ENCODE measurements around the gene ST6GALNAC3.

DNA sequence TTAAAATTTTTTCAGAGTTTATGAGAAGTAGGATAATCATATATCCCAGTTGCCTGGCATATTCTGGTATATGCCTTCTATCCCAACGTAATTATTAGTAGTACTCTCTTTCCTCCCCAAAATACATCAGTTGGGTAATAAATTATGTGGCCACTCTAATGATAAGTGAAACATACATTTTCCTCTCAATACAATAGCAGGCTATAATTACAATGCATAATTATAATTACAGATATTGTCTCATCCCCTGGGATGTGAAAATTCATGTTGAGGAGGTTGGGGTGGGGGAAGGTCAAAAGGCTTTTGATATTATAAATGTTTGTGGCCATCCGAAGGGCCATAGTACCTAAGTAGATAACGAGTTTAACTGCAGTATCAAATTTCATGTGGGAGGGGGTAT lies 277.1 kb downstream of the ST6GALNAC3 start:
- TF ChIP-seq, protein P1, sequence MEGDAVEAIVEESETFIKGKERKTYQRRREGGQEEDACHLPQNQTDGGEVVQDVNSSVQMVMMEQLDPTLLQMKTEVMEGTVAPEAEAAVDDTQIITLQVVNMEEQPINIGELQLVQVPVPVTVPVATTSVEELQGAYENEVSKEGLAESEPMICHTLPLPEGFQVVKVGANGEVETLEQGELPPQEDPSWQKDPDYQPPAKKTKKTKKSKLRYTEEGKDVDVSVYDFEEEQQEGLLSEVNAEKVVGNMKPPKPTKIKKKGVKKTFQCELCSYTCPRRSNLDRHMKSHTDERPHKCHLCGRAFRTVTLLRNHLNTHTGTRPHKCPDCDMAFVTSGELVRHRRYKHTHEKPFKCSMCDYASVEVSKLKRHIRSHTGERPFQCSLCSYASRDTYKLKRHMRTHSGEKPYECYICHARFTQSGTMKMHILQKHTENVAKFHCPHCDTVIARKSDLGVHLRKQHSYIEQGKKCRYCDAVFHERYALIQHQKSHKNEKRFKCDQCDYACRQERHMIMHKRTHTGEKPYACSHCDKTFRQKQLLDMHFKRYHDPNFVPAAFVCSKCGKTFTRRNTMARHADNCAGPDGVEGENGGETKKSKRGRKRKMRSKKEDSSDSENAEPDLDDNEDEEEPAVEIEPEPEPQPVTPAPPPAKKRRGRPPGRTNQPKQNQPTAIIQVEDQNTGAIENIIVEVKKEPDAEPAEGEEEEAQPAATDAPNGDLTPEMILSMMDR (IDR thresholded peaks at IDR 0.05; ENCODE audit: low read depth, low read length, poor library complexity, severe bottlenecking), result no peak
- no peak for TF ChIP-seq EZH2phosphoT487 (IDR thresholded peaks at IDR 0.05; ENCODE audit: borderline replicate concordance, low read length)
